Trophoblast cell (in vitro differentiated cells and primary cell): ENCODE results near the gene AUTS2.
A peak's percentile ranks its signal among the peaks of the same experiment; 100 is the strongest.

Experiments used
- DNase-seq, 2 donors: peaks; one replicate each; pipeline ENCODE4 v3.0.0-alpha.2; 2016
- H2AFZ ChIP-seq: 2 replicates; pipeline ENCODE4 v1.6.1; 2013; ENCODE audit warnings: low read length, moderate library complexity, mild to moderate bottlenecking; ENCODE audit not compliant: insufficient read depth, poor library complexity
- H2AK5ac ChIP-seq: 2 replicates; pipeline ENCODE4 v1.6.1; 2013; ENCODE audit warnings: mild to moderate bottlenecking, low read length
- H2BK120ac ChIP-seq: 2 replicates; pipeline ENCODE4 v1.6.1; 2013; ENCODE audit warnings: low read length, mild to moderate bottlenecking, moderate library complexity; ENCODE audit not compliant: insufficient read depth, poor library complexity
- H2BK12ac ChIP-seq: 2 replicates; pipeline ENCODE4 v1.6.1; 2013; ENCODE audit warnings: mild to moderate bottlenecking, low read length, moderate library complexity
- H2BK5ac ChIP-seq: 2 replicates; pipeline ENCODE4 v1.6.1; 2013; ENCODE audit warnings: low read length, low read depth, moderate library complexity, mild to moderate bottlenecking; ENCODE audit not compliant: poor library complexity
- H3K14ac ChIP-seq: 2 replicates; pipeline ENCODE4 v1.6.1; 2013; ENCODE audit warnings: mild to moderate bottlenecking, low read length
- H3K18ac ChIP-seq: 2 replicates; pipeline ENCODE4 v1.6.1; 2013; ENCODE audit warnings: mild to moderate bottlenecking, low read length
- H3K23ac ChIP-seq: 2 replicates; pipeline ENCODE4 v1.6.1; 2013; ENCODE audit warnings: low read length
- H3K27ac ChIP-seq: 2 replicates; pipeline ENCODE4 v1.5.1; 2013; ENCODE audit warnings: low read depth, mild to moderate bottlenecking, inconsistent platforms, low read length, moderate library complexity
- H3K27me3 ChIP-seq: 2 replicates; pipeline ENCODE4 v1.6.1; 2013; ENCODE audit warnings: inconsistent platforms, mild to moderate bottlenecking, low read length, moderate library complexity; ENCODE audit not compliant: insufficient read depth
- H3K36me3 ChIP-seq, 2 experiments: 1 replicate in 1 of 2; 2 replicates in 1 of 2; pipeline ENCODE4 v1.6.1; 2013; ENCODE audit warnings: low read length in 2 of 2, mild to moderate bottlenecking in 2 of 2, moderate library complexity in 1 of 2; ENCODE audit not compliant: insufficient read depth in 2 of 2, control insufficient read depth in 1 of 2
- H3K4ac ChIP-seq: 2 replicates; pipeline ENCODE4 v1.6.1; 2013; ENCODE audit warnings: low read depth, mild to moderate bottlenecking, low read length, moderate library complexity
- H3K4me1 ChIP-seq, 2 experiments: 1 replicate in 1 of 2; 2 replicates in 1 of 2; pipeline ENCODE4 v1.6.1; 2013; ENCODE audit warnings: low read length in 2 of 2, mild to moderate bottlenecking in 2 of 2, moderate library complexity in 1 of 2; ENCODE audit not compliant: insufficient read depth in 2 of 2, control insufficient read depth in 1 of 2
- H3K4me2 ChIP-seq: 2 replicates; pipeline ENCODE4 v1.6.1; 2013; ENCODE audit warnings: inconsistent platforms, mild to moderate bottlenecking, low read length, moderate library complexity
- H3K4me3 ChIP-seq: 2 replicates; pipeline ENCODE4 v1.5.1; 2013; ENCODE audit warnings: mild to moderate bottlenecking, low read depth, low read length, inconsistent platforms
- H3K79me1 ChIP-seq: one replicate; pipeline ENCODE4 v1.6.1; 2013; ENCODE audit warnings: low read length
- H3K79me2 ChIP-seq: 2 replicates; pipeline ENCODE4 v1.6.1; 2013; ENCODE audit warnings: low read length, mild to moderate bottlenecking; ENCODE audit not compliant: control insufficient read depth, insufficient read depth, poor library complexity
- H3K9ac ChIP-seq: 2 replicates; pipeline ENCODE4 v1.6.1; 2013; ENCODE audit warnings: mild to moderate bottlenecking, low read length
- H3K9me3 ChIP-seq: 2 replicates; pipeline ENCODE4 v1.6.1; 2013; ENCODE audit warnings: low read depth, mild to moderate bottlenecking, control low read depth, inconsistent platforms, low read length; ENCODE audit not compliant: insufficient read depth
- H4K12ac ChIP-seq: 2 replicates; pipeline ENCODE4 v1.6.1; 2013; ENCODE audit warnings: low read depth, mild to moderate bottlenecking, low read length, moderate library complexity
- H4K8ac ChIP-seq: 2 replicates; pipeline ENCODE4 v1.6.1; 2013; ENCODE audit warnings: low read depth, mild to moderate bottlenecking, low read length, moderate library complexity
- H4K91ac ChIP-seq: one replicate; pipeline ENCODE4 v1.6.1; 2013; ENCODE audit warnings: low read depth, mild to moderate bottlenecking, low read length, moderate library complexity
- WGBS: extraction: QIAGEN DNeasy Blood & Tissue Kit; methylation state at CpG from one replicate; pipeline ENCODE4 v1.1.7; 2013; ENCODE audit warnings: missing lambda C conversion rate; ENCODE audit not compliant: insufficient read length, insufficient coverage; ENCODE audit errors: extremely low coverage; 5-methylcytosine and 5-hydroxymethylcytosine counted together

AUTS2 gene

DNA sequence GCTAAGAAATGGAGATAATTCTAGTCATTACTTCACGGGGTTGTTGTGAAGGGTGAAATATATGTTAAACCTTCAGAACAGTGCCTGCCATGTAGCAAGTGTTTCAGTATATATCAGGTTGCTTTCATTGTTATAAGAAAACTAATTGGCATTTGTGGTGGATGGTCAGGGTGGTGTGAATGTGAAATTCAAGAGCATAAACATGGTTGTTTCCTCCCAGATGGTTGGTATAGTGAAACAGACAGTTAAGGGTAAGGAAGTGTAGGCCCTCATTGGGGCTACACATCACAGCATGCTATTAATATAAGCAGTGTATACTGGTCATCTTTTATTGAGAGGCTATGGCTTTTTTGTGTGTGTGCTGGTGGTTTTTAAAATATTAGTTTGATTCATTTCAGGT, 171.6 kb downstream of the AUTS2 start:
- WGBS: no CpG with 5 or more reads among the region's 1 CpG
- no peaks in the 10 kb centered on the region for H3K36me3 ChIP-seq
- DNase-seq: no peak
- H3K27me3 ChIP-seq: no peaks in the 10 kb centered on the region
- H3K4me1 ChIP-seq: peaks cover 6 to 8% of the 10 kb centered on the region in 2 experiments
- no peak overlapping the region for H3K4me2 ChIP-seq
- H3K18ac ChIP-seq: no peak overlapping the region
- H2BK5ac ChIP-seq: no peak overlapping the region
- H3K4ac ChIP-seq: no peak overlapping the region
- no peak overlapping the region for H3K9ac ChIP-seq
- peaks cover 3% of the 10 kb centered on the region for H3K79me1 ChIP-seq
- H3K23ac ChIP-seq: no peak overlapping the region
- H3K4me3 ChIP-seq: no peak overlapping the region
- no peak overlapping the region for H4K91ac ChIP-seq
- H3K14ac ChIP-seq: no peak overlapping the region
- no peak overlapping the region for H2AK5ac ChIP-seq
- H3K27ac ChIP-seq: no peak overlapping the region
- H2BK12ac ChIP-seq: no peak overlapping the region
- no peak overlapping the region for H4K8ac ChIP-seq
- H3K79me2 ChIP-seq: no peaks in the 10 kb centered on the region
- H3K9me3 ChIP-seq: no peaks in the 10 kb centered on the region
- no peak overlapping the region for H2AFZ ChIP-seq
- no peak overlapping the region for H4K12ac ChIP-seq
- no peak overlapping the region for H2BK120ac ChIP-seq

- Histone ChIP-seq H3K27ac (no peak overlapping the region), H4K12ac (no peak overlapping the region), H3K18ac (no peak overlapping the region), H2AK5ac (no peak overlapping the region), H3K79me2 (no peaks in the 10 kb centered on the region), H3K9ac (no peak overlapping the region), H2BK5ac (no peak overlapping the region), H3K14ac (no peak overlapping the region), H3K27me3 (no peaks in the 10 kb centered on the region), H4K8ac (no peak overlapping the region), H3K36me3 (no peaks in the 10 kb centered on the region), H3K4me1 (peaks cover 12 to 14% of the 10 kb centered on the region in 2 experiments), H2BK120ac (no peak overlapping the region), H3K23ac (no peak overlapping the region), H3K4me2 (no peak overlapping the region), H2BK12ac (no peak overlapping the region), H3K4me3 (no peak overlapping the region), H3K79me1 (peaks cover 3% of the 10 kb centered on the region), H3K4ac (no peak overlapping the region), H4K91ac (no peak overlapping the region), H2AFZ (no peak overlapping the region), H3K9me3 (no peaks in the 10 kb centered on the region)
- WGBS: no CpG with 5 or more reads among the region's 6 CpGs
- no peak for DNase-seq
These were observed 172.3 kb downstream of the AUTS2 start for GRCh38 chr7:69770613-69771012.

- Histone ChIP-seq H3K23ac (no peak overlapping the region), H3K9me3 (no peaks in the 10 kb centered on the region), H3K79me1 (peaks cover 3% of the 10 kb centered on the region), H2AK5ac (no peak overlapping the region), H4K12ac (no peak overlapping the region), H3K14ac (no peak overlapping the region), H2BK120ac (no peak overlapping the region), H2BK5ac (no peak overlapping the region), H4K8ac (no peak overlapping the region), H3K4me2 (no peak overlapping the region), H3K4ac (no peak overlapping the region), H4K91ac (no peak overlapping the region), H3K27me3 (no peaks in the 10 kb centered on the region), H2BK12ac (no peak overlapping the region), H3K9ac (no peak overlapping the region), H3K36me3 (no peaks in the 10 kb centered on the region), H3K79me2 (no peaks in the 10 kb centered on the region), H3K27ac (no peak overlapping the region), H3K4me1 (peaks cover 16 to 17% of the 10 kb centered on the region in 2 experiments), H3K4me3 (no peak overlapping the region), H3K18ac (no peak overlapping the region), H2AFZ (no peak overlapping the region)
- no peak for DNase-seq
- WGBS: no CpG with 5 or more reads among the region's 9 CpGs
These were observed 174.6 kb downstream of the AUTS2 start for GRCh38 chr7:69772718-69773436.

DNA sequence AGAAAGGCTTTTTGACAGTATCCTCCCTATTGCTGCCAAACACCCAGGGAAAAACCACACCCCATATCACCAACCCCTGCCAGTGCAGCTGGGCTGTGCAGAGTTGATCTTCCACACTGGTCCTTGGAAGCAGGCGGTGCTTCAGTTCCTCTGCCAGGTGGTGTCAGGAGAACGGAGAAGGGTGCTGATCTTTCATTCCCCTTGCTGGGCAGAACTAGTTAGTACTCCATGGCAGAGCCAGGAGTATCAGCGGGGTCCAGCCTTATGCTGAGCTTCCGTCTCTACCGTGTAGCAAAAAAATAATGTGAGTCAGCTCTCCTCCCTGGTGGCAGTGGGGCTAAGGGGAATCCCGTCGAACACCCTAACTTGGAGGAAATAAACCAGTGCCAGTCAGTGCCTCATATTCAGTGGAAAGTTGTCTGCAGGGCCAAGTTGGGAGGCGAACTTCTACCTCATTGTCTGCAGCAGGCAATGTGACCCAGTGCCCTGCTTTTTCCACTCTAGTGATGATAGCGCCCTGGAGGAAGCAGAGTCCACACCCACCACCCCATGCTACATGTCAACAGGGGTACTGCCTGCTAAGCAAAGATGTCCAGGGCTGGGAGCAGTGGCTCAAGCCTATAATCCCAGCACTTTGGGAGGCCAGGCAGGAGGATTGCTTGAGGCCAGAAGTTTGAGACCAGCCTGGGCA, 175.4 kb downstream of the AUTS2 start:
- Histone ChIP-seq H3K27ac (no peak overlapping the region), H2AFZ (peak overlapping the region; percentile 33), H4K12ac (no peak overlapping the region), H3K4me3 (no peak overlapping the region), H3K27me3 (no peaks in the 10 kb centered on the region), H4K8ac (no peak overlapping the region), H3K14ac (no peak overlapping the region), H3K4me1 (peaks cover 16 to 17% of the 10 kb centered on the region in 2 experiments), H2BK5ac (no peak overlapping the region), H2BK120ac (no peak overlapping the region), H3K4me2 (no peak overlapping the region), H3K23ac (no peak overlapping the region), H3K9me3 (no peaks in the 10 kb centered on the region), H3K18ac (no peak overlapping the region), H3K79me1 (peaks cover 5% of the 10 kb centered on the region), H2BK12ac (no peak overlapping the region), H4K91ac (peak overlapping the region; percentile 25), H3K79me2 (no peaks in the 10 kb centered on the region), H3K36me3 (no peaks in the 10 kb centered on the region), H2AK5ac (peak overlapping the region; percentile 16), H3K9ac (no peak overlapping the region), H3K4ac (no peak overlapping the region)
- no CpG with 5 or more reads among the region's 9 CpGs for WGBS
- DNase-seq: no peak
